ENCODE data around the gene TEX44. TPM values are rescaled to one million over a fixed set of nuclear protein-coding genes. Genes with fewer than 3 reads are reported as not detected.
A peak's percentile ranks its signal among the peaks of the same experiment; 100 is the strongest.

The TEX44 gene
- total RNA-seq, 1 donor, result not detected

DNA sequence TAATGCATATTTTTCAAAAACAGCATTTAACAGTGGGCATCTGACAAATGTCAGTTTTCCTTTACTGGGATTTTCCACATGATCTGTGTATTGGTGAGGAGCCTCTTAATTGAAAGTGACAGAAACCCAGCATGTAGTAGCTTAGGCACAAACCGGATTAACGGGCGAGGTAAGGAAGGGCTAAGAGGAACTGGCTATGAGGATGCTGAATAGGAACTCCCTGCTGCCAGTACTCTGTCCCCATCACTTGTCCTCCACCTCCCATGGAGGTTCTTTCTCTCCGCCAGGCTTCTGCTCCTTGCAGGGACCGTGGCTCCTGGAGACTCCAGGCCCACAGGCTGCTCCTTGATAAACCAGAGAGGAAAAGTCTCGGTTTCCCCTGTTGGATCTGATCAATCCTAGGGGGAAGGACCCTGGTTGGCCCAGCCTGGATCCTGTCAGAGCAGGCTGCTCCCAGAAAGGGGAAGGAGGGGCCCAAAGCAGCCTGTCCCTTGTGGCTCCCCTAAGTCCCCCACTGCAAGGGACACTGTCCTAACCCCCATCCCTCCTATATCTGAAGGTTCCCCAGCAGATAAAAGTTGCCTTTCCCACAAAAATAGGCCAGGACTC is 10.3 kb downstream of the TEX44 start:
- DNase-seq (ENCODE audit: insufficient read length, low spot score, missing footprints), result no peak
- Histone ChIP-seq H3K4me3 (ENCODE audit: insufficient read depth, low read length) (no peak overlapping the region), H3K9me3 (ENCODE audit: low read depth, low read length) (no peaks in the 10 kb centered on the region), H2AFZ (ENCODE audit: low read length) (no peak overlapping the region), H3K27me3 (ENCODE audit: insufficient read depth, low read length) (no peaks in the 10 kb centered on the region), H3K79me2 (ENCODE audit: insufficient read depth, low read length) (no peaks in the 10 kb centered on the region), H4K20me1 (ENCODE audit: insufficient read depth, low read length) (no peaks in the 10 kb centered on the region), H3K27ac (ENCODE audit: low read depth, low read length) (no peak overlapping the region), H3K36me3 (ENCODE audit: insufficient read depth, low read length) (no peaks in the 10 kb centered on the region), H3K4me2 (ENCODE audit: insufficient read depth, low read length) (no peak overlapping the region), H3K4me1 (ENCODE audit: insufficient read depth, low read length) (peaks cover 9% of the 10 kb centered on the region)
- TF ChIP-seq CTCF (IDR thresholded peaks at IDR 0.05; ENCODE audit: extremely low read depth, low read depth, low read length), result no peak

GRCh38 chr2:231604101-231604684 is 11.5 kb downstream of the TEX44 start:
- Histone ChIP-seq H3K36me3 (ENCODE audit: insufficient read depth, low read length) (no peaks in the 10 kb centered on the region), H4K20me1 (ENCODE audit: insufficient read depth, low read length) (no peaks in the 10 kb centered on the region), H3K4me2 (ENCODE audit: insufficient read depth, low read length) (peak overlapping the region; percentile 92), H3K4me3 (ENCODE audit: insufficient read depth, low read length) (peak overlapping the region; percentile 75), H3K9me3 (ENCODE audit: low read depth, low read length) (no peaks in the 10 kb centered on the region), H3K79me2 (ENCODE audit: insufficient read depth, low read length) (no peaks in the 10 kb centered on the region), H2AFZ (ENCODE audit: low read length) (peak overlapping the region; percentile 94), H3K27ac (ENCODE audit: low read depth, low read length) (peak overlapping the region; percentile 93), H3K27me3 (ENCODE audit: insufficient read depth, low read length) (no peaks in the 10 kb centered on the region), H3K4me1 (ENCODE audit: insufficient read depth, low read length) (peaks cover 9% of the 10 kb centered on the region)
- TF ChIP-seq CTCF (IDR thresholded peaks at IDR 0.05; ENCODE audit: extremely low read depth, low read depth, low read length), result no peak
- peak; percentile 93 for DNase-seq (ENCODE audit: insufficient read length, low spot score, missing footprints)

GRCh38 chr2:231604685-231605606 is 12.3 kb downstream of the TEX44 start:
- peak; percentile 100 for DNase-seq (ENCODE audit: insufficient read length, low spot score, missing footprints)
- H3K4me2 ChIP-seq (ENCODE audit: insufficient read depth, low read length), result peak overlapping the region; percentile 92
- no peaks in the 10 kb centered on the region for H4K20me1 ChIP-seq (ENCODE audit: insufficient read depth, low read length)
- H3K79me2 ChIP-seq (ENCODE audit: insufficient read depth, low read length), result no peaks in the 10 kb centered on the region
- TF ChIP-seq CTCF (IDR thresholded peaks at IDR 0.05; ENCODE audit: extremely low read depth, low read depth, low read length), result no peak
- no peak overlapping the region for H2AFZ ChIP-seq (ENCODE audit: low read length)
- H3K9me3 ChIP-seq (ENCODE audit: low read depth, low read length), result no peaks in the 10 kb centered on the region
- no peaks in the 10 kb centered on the region for H3K27me3 ChIP-seq (ENCODE audit: insufficient read depth, low read length)
- H3K4me3 ChIP-seq (ENCODE audit: insufficient read depth, low read length), result peak overlapping the region; percentile 75
- H3K36me3 ChIP-seq (ENCODE audit: insufficient read depth, low read length), result no peaks in the 10 kb centered on the region
- peaks cover 9% of the 10 kb centered on the region for H3K4me1 ChIP-seq (ENCODE audit: insufficient read depth, low read length)
- peak overlapping the region; percentile 93 for H3K27ac ChIP-seq (ENCODE audit: low read depth, low read length)
